ENCODE measurements around the gene AOPEP.

Gene AOPEP

DNA sequence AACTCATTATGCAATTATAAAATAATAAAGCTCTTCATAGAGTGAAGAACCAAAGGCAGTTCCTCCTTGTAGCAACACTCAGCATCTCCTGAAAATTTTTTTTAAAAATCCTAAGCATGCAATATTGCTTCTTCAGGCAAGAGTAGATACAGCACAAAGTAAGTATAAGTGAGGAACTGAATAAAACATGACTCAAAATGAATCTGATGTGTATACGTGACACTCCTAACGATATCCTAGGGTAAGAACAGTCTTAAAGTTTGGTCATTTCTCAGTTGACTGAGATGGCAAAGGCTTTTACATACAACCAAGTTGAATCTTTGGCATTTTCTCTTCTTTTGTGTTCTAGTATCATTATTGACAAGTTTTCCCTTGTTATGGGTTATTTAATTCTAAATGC lies 41.1 kb upstream of the AOPEP start:
- Histone ChIP-seq H2AFZ (ENCODE audit: low read length) (no peak overlapping the region), H3K9me3 (replicated peaks; ENCODE audit: insufficient read depth, low read length) (no peaks in the 10 kb centered on the region), H3K9me2 (replicated peaks; ENCODE audit: insufficient read depth, low read length) (no peaks in the 10 kb centered on the region), H3K27me3 (replicated peaks; ENCODE audit: insufficient read depth, low read length) (no peaks in the 10 kb centered on the region), H3K27ac (ENCODE audit: low read length) (no peak overlapping the region), H3K4me1 (ENCODE audit: low read length) (no peaks in the 10 kb centered on the region), H3F3A (ENCODE audit: insufficient read depth, low read length) (no peaks in the 10 kb centered on the region), H3K36me3 (replicated peaks; ENCODE audit: insufficient read depth, low read length) (no peaks in the 10 kb centered on the region), H3K4me2 (ENCODE audit: low read depth, low read length) (no peak overlapping the region), H3K9ac (ENCODE audit: low read length) (no peak overlapping the region), H3K79me2 (ENCODE audit: low read length) (no peaks in the 10 kb centered on the region), H3K4me3 (ENCODE audit: low read length) (no peak overlapping the region), H4K20me1 (ENCODE audit: insufficient read depth, low read length) (no peaks in the 10 kb centered on the region)
- no peak for DNase-seq
- no peak for TF ChIP-seq EZH2 (optimal IDR thresholded peaks at IDR 0.05; ENCODE audit: low read depth, low read length)
- TF ChIP-seq EZH2phosphoT487 (IDR thresholded peaks at IDR 0.05; ENCODE audit: low read length) = no peak
- TF ChIP-seq, protein P1, sequence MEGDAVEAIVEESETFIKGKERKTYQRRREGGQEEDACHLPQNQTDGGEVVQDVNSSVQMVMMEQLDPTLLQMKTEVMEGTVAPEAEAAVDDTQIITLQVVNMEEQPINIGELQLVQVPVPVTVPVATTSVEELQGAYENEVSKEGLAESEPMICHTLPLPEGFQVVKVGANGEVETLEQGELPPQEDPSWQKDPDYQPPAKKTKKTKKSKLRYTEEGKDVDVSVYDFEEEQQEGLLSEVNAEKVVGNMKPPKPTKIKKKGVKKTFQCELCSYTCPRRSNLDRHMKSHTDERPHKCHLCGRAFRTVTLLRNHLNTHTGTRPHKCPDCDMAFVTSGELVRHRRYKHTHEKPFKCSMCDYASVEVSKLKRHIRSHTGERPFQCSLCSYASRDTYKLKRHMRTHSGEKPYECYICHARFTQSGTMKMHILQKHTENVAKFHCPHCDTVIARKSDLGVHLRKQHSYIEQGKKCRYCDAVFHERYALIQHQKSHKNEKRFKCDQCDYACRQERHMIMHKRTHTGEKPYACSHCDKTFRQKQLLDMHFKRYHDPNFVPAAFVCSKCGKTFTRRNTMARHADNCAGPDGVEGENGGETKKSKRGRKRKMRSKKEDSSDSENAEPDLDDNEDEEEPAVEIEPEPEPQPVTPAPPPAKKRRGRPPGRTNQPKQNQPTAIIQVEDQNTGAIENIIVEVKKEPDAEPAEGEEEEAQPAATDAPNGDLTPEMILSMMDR (IDR thresholded peaks at IDR 0.05; ENCODE audit: low read length) = no peak

DNA sequence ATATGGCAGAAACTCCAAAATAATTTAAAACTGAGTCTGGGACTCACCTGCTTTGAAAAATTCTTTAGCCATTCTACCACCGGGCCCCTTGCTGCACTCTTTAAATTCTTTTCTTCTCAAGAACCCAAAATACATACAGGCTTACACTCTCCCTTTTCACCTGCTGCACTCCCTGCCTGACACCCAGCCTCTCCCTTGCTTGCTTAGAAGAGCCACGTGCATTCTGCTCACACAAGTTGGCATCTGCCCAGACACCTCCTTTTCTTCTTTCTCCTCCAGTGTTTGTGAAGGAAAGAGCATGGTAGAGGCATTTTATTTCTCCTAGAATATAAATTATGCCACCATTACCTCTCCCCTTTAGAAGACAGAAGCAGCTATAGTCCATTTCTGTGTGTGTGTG lies 39.0 kb upstream of the AOPEP start:
- Histone ChIP-seq H3F3A (ENCODE audit: insufficient read depth, low read length) (no peaks in the 10 kb centered on the region), H3K9ac (ENCODE audit: low read length) (no peak overlapping the region), H4K20me1 (ENCODE audit: insufficient read depth, low read length) (no peaks in the 10 kb centered on the region), H3K4me2 (ENCODE audit: low read depth, low read length) (no peak overlapping the region), H2AFZ (ENCODE audit: low read length) (no peak overlapping the region), H3K27ac (ENCODE audit: low read length) (no peak overlapping the region), H3K9me3 (replicated peaks; ENCODE audit: insufficient read depth, low read length) (no peaks in the 10 kb centered on the region), H3K79me2 (ENCODE audit: low read length) (no peaks in the 10 kb centered on the region), H3K27me3 (replicated peaks; ENCODE audit: insufficient read depth, low read length) (no peaks in the 10 kb centered on the region), H3K36me3 (replicated peaks; ENCODE audit: insufficient read depth, low read length) (no peaks in the 10 kb centered on the region), H3K4me1 (ENCODE audit: low read length) (no peaks in the 10 kb centered on the region), H3K4me3 (ENCODE audit: low read length) (no peak overlapping the region), H3K9me2 (replicated peaks; ENCODE audit: insufficient read depth, low read length) (no peaks in the 10 kb centered on the region)
- TF ChIP-seq, protein P1 (IDR thresholded peaks at IDR 0.05; ENCODE audit: low read length) = no peak
- TF ChIP-seq EZH2 (optimal IDR thresholded peaks at IDR 0.05; ENCODE audit: low read depth, low read length) = no peak
- no peak for TF ChIP-seq EZH2phosphoT487 (IDR thresholded peaks at IDR 0.05; ENCODE audit: low read length)
- no peak for DNase-seq

DNA sequence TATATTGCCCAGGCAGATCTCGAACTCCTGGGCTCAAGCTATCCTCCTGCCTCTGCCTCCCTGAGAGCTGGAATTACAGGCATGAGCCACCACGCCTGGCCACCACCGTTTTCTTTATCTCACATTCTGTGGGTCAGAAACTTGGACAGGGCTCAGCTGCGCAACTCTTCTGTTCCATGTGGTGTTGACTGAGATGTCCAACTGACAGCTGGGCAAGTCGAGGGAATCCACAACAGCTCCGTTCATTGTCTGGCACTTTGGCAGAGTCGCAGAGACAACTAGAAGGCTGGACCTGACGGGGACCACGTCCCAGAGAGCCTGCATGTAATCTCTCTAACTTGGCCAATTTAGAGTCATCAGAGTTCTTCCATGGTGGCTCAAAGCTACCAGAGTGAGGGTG lies 36.2 kb upstream of the AOPEP start:
- no peaks in the 10 kb centered on the region for H3K4me1 ChIP-seq (ENCODE audit: low read length)
- no peak overlapping the region for H3K27ac ChIP-seq (ENCODE audit: low read length)
- no peaks in the 10 kb centered on the region for H3K9me3 ChIP-seq (replicated peaks; ENCODE audit: insufficient read depth, low read length)
- TF ChIP-seq EZH2phosphoT487 (IDR thresholded peaks at IDR 0.05; ENCODE audit: low read length) (no peak), EZH2 (optimal IDR thresholded peaks at IDR 0.05; ENCODE audit: low read depth, low read length) (no peak)
- TF ChIP-seq, protein P1 (IDR thresholded peaks at IDR 0.05; ENCODE audit: low read length) = no peak
- DNase-seq = no peak
- no peaks in the 10 kb centered on the region for H3F3A ChIP-seq (ENCODE audit: insufficient read depth, low read length)
- H3K9ac ChIP-seq (ENCODE audit: low read length) = no peak overlapping the region
- no peaks in the 10 kb centered on the region for H3K79me2 ChIP-seq (ENCODE audit: low read length)
- no peak overlapping the region for H3K4me2 ChIP-seq (ENCODE audit: low read depth, low read length)
- no peak overlapping the region for H2AFZ ChIP-seq (ENCODE audit: low read length)
- no peaks in the 10 kb centered on the region for H3K36me3 ChIP-seq (replicated peaks; ENCODE audit: insufficient read depth, low read length)
- H3K27me3 ChIP-seq (replicated peaks; ENCODE audit: insufficient read depth, low read length) = no peaks in the 10 kb centered on the region
- H3K4me3 ChIP-seq (ENCODE audit: low read length) = no peak overlapping the region
- H4K20me1 ChIP-seq (ENCODE audit: insufficient read depth, low read length) = no peaks in the 10 kb centered on the region
- no peaks in the 10 kb centered on the region for H3K9me2 ChIP-seq (replicated peaks; ENCODE audit: insufficient read depth, low read length)

Measured in MM.1S (cell line).